ENCODE measurements around the gene LAYN.

DNA sequence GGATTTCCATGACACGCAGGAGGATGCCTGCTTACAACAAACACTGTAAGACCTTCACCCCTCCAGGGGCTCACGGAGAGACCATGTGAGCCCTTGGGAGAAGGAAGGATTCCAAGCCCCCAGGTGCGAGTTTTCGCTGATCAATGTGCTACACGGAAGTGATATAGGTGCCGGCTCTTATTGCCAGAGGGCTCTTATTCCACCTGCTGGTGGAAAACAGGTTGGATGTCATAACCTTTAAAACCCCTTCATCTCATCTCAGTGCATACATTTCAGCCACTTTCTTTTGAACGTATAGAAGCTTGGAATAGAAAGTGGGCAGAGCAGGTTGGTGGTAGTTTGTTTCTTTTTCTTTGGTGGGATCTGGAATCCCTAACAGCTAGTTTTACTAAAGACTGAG lies 25.8 kb downstream of the LAYN start:
- TF ChIP-seq CTCF (IDR thresholded peaks at IDR 0.05), result no peak
- no peak for TF ChIP-seq POLR2A (IDR thresholded peaks at IDR 0.05; ENCODE audit: low read depth)
- no peak for TF ChIP-seq POLR2AphosphoS5 (IDR thresholded peaks at IDR 0.05)
- no peak for TF ChIP-seq EP300 (IDR thresholded peaks at IDR 0.05)

Data from esophagus muscularis mucosa (tissue), 4 donors.